Endothelial cell (in vitro differentiated cells): Measurements from ENCODE around the gene PTGES. TPM values are rescaled to one million over a fixed set of nuclear protein-coding genes. Genes with fewer than 3 reads are reported as not detected.

Experiments used
- DNase-seq: peaks from one replicate; pipeline ENCODE4 v3.0.0; 2021; ENCODE audit warnings: low spot score
- H3K27ac Mint-ChIP-seq: one replicate; pipeline ENCODE4 v1.8.0; 2021; ENCODE audit warnings: mixed read lengths, inconsistent platforms; ENCODE audit not compliant: unreplicated experiment
- H3K27me3 Mint-ChIP-seq: one replicate; pipeline ENCODE4 v1.8.0; 2021; ENCODE audit warnings: mild to moderate bottlenecking, moderate library complexity, mixed read lengths, inconsistent platforms; ENCODE audit not compliant: unreplicated experiment
- H3K36me3 Mint-ChIP-seq: one replicate; pipeline ENCODE4 v1.8.0; 2021; ENCODE audit warnings: mild to moderate bottlenecking, low read depth, mixed read lengths, inconsistent platforms; ENCODE audit not compliant: unreplicated experiment
- H3K4me1 Mint-ChIP-seq: one replicate; pipeline ENCODE4 v1.8.0; 2021; ENCODE audit warnings: mild to moderate bottlenecking, mixed read lengths, inconsistent platforms; ENCODE audit not compliant: unreplicated experiment
- H3K4me3 Mint-ChIP-seq: one replicate; pipeline ENCODE4 v1.8.0; 2021; ENCODE audit warnings: mild to moderate bottlenecking, mixed read lengths, inconsistent platforms; ENCODE audit not compliant: unreplicated experiment
- H3K9me3 Mint-ChIP-seq: one replicate; pipeline ENCODE4 v1.8.0; 2021; ENCODE audit warnings: mixed read lengths, inconsistent platforms; ENCODE audit not compliant: unreplicated experiment
- total RNA-seq: library from RNA; stranded (reverse); fragmentation: NEBNext Ultra II Directional; extraction: Animal tissue kit (Norgen Biotek cat#: 25700); gene quantifications from one replicate; pipeline ENCODE4 v1.2.1, GENCODE V29; 2021; ENCODE audit not compliant: unreplicated experiment
- TF ChIP-seq, protein P1 (sequence below): fragments of 200-600 bp; sonication (generic); IDR thresholded peaks from one replicate; pipeline ENCODE4 v1.5.0; 2021; ENCODE audit warnings: antibody characterized with exemption; ENCODE audit not compliant: unreplicated experiment

Gene PTGES
- total RNA-seq, 1 donor from 2014 or later: 0.15 TPM

DNA sequence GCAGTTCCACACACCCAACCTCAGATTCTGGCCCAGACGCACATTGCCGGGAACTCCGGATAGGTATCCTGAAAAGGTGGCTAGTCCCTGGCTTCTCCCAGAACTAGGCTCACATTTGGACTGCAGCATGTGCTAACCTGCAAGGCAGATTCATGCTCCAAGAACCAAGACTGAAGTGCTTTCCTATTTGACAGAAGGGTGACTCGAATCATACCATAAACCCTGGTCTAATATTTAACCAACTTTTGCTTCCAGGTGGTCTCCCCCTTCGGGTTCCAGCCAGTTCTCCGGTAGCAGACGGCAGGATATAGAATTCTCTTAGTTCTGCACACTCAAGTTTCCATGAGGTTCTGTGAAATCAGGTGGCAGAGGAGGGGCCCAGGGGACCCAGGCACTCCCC is 7.6 kb downstream of the PTGES start:
- Mint-ChIP-seq H3K27me3 (peaks cover 2% of the 10 kb centered on the region), H3K36me3 (no peaks in the 10 kb centered on the region), H3K27ac (no peak overlapping the region), H3K4me3 (no peak overlapping the region), H3K4me1 (no peaks in the 10 kb centered on the region), H3K9me3 (no peaks in the 10 kb centered on the region)
- DNase-seq: no peak
- TF ChIP-seq, protein P1, sequence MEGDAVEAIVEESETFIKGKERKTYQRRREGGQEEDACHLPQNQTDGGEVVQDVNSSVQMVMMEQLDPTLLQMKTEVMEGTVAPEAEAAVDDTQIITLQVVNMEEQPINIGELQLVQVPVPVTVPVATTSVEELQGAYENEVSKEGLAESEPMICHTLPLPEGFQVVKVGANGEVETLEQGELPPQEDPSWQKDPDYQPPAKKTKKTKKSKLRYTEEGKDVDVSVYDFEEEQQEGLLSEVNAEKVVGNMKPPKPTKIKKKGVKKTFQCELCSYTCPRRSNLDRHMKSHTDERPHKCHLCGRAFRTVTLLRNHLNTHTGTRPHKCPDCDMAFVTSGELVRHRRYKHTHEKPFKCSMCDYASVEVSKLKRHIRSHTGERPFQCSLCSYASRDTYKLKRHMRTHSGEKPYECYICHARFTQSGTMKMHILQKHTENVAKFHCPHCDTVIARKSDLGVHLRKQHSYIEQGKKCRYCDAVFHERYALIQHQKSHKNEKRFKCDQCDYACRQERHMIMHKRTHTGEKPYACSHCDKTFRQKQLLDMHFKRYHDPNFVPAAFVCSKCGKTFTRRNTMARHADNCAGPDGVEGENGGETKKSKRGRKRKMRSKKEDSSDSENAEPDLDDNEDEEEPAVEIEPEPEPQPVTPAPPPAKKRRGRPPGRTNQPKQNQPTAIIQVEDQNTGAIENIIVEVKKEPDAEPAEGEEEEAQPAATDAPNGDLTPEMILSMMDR: no peak

- TF ChIP-seq, protein P1: no peak
- Mint-ChIP-seq H3K4me1 (peaks cover 3% of the 10 kb centered on the region), H3K4me3 (no peak overlapping the region), H3K27me3 (peaks cover 4% of the 10 kb centered on the region), H3K9me3 (no peaks in the 10 kb centered on the region), H3K36me3 (no peaks in the 10 kb centered on the region), H3K27ac (no peak overlapping the region)
- DNase-seq: no peak
Measured at GRCh38 chr9:129740666-129741464, 12.0 kb downstream of the PTGES start.

DNA sequence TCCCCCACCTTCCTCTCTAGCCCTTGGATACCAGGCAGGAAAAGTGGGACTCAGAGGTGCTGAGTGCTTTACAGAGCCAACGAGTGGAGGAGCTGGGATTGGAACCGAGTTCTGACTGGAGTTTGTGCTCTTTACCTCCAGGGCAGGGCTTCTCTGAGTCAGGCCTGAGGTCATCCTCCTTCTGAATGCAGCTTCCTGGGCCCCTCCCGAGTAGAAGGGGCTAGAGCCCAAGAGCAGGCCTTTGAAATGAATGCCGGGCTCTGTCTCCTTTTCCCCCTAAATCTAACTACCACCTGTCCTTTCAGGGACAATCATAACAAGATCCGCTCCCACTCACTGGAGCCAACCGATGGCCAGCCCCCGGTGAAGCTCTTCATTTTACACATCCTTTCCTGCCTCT is 12.7 kb downstream of the PTGES start:
- TF ChIP-seq, protein P1: no peak
- Mint-ChIP-seq H3K27ac (no peak overlapping the region), H3K36me3 (no peaks in the 10 kb centered on the region), H3K4me3 (no peak overlapping the region), H3K27me3 (peaks cover 4% of the 10 kb centered on the region), H3K4me1 (peaks cover 3% of the 10 kb centered on the region), H3K9me3 (no peaks in the 10 kb centered on the region)
- DNase-seq: no peak

DNA sequence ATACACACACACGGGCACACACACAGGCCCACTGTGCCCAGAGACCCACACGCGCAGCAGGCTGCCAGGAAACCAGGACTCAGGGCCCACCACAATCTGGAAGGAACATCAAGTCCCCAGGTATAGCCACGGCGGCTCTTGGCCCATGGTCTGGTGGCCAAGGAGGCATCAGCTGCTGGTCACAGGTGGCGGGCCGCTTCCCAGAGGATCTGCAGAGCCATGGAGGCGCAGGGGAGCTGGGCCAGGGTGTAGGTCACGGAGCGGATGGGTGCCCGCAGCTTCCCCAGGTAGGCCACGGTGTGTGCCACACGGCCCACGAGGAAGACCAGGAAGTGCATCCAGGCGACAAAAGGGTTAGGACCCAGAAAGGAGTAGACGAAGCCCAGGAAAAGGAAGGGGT is 13.4 kb downstream of the PTGES start:
- Mint-ChIP-seq H3K27me3 (peaks cover 4% of the 10 kb centered on the region), H3K27ac (no peak overlapping the region), H3K9me3 (no peaks in the 10 kb centered on the region), H3K36me3 (no peaks in the 10 kb centered on the region), H3K4me1 (peaks cover 3% of the 10 kb centered on the region), H3K4me3 (no peak overlapping the region)
- TF ChIP-seq, protein P1: no peak
- DNase-seq: no peak

DNA sequence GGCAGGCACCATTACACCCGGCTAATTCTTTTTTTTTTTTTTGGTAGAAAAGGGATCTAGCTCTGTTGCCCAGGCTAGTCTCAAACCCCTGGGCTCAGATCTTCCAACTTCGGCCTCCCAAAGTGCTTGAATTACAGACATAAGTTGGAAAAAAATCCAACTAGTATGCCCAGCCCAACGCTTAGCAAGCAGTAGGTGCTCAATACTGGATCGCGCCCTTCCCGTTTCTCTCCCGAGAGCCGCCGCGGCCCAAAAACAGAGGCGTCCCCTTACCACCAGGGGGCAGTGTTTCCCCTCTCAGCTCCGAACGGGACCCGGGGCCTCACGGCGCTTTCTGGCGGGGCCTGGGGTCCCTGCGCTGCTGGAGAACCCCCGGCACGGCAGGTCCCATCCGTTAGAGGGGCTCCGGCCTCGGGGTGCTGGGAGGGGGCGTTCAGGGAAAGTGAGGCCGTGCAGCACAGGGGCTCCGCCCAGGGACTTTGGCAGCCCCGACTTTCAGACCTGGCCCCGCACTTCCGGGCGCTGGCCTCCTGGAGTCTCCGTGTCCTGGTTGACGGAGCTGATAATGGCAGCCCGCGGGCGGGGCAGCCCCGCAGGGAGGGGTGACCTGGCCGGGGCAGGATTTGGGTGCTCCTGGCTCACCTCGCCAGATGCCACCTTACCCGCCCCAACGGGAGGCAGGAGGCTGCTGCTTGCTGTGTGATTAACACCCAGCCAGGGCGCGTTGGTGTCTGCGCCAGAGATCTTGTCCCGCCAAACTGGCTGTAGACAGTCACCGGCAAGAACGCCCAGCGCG is 15.2 kb downstream of the PTGES start:
- no peak overlapping the region for H3K4me3 Mint-ChIP-seq

More for the DNA sequence above, 15.2 kb downstream of the PTGES start:
- TF ChIP-seq, protein P1: peak; percentile 99
- H3K27me3 Mint-ChIP-seq: peaks cover 4% of the 10 kb centered on the region
- H3K4me1 Mint-ChIP-seq: peaks cover 3% of the 10 kb centered on the region
- no peak overlapping the region for H3K27ac Mint-ChIP-seq
- no peaks in the 10 kb centered on the region for H3K9me3 Mint-ChIP-seq
- peak; percentile 90 for DNase-seq
- H3K36me3 Mint-ChIP-seq: no peaks in the 10 kb centered on the region
